H9 (cell line): ENCODE data around the gene RAD21L1. TPM values are rescaled to one million over a fixed set of nuclear protein-coding genes. Genes with fewer than 3 reads are reported as not detected.

Source experiments
- DNase-seq: peaks from one replicate; pipeline ENCODE4 v3.0.0-alpha.2; 2017
- H2AFZ ChIP-seq: one replicate; pipeline ENCODE4 v1.6.1; 2013; ENCODE audit warnings: mild to moderate bottlenecking, low read length, control low read depth, moderate library complexity
- H2AK5ac ChIP-seq: 2 replicates; pipeline ENCODE4 v1.6.1; 2013; ENCODE audit warnings: low read length, control low read depth, mixed read lengths; ENCODE audit not compliant: insufficient read length
- H2BK120ac ChIP-seq: one replicate; pipeline ENCODE4 v1.6.1; 2013; ENCODE audit warnings: low read depth, mild to moderate bottlenecking, low read length, control low read depth, inconsistent platforms; ENCODE audit not compliant: poor library complexity, severe bottlenecking
- H2BK12ac ChIP-seq: 2 replicates; pipeline ENCODE4 v1.6.1; 2013; ENCODE audit warnings: low read length, control low read depth, mixed read lengths, low read depth; ENCODE audit not compliant: insufficient read length
- H2BK15ac ChIP-seq: 2 replicates; pipeline ENCODE4 v1.6.1; 2013; ENCODE audit warnings: low read depth, low read length, control low read depth
- H2BK20ac ChIP-seq: one replicate; pipeline ENCODE4 v1.6.1; 2013; ENCODE audit warnings: low read depth, mild to moderate bottlenecking, low read length, control low read depth, inconsistent platforms; ENCODE audit not compliant: poor library complexity, severe bottlenecking
- H2BK5ac ChIP-seq: 2 replicates; pipeline ENCODE4 v1.6.1; 2013; ENCODE audit warnings: low read length, control low read depth, mixed read lengths; ENCODE audit not compliant: insufficient read length
- H3K14ac ChIP-seq: 2 replicates; pipeline ENCODE4 v1.6.1; 2013; ENCODE audit warnings: low read length, control low read depth; ENCODE audit not compliant: insufficient read depth
- H3K18ac ChIP-seq: 2 replicates; pipeline ENCODE4 v1.6.1; 2013; ENCODE audit warnings: low read depth, mild to moderate bottlenecking, mixed read lengths, low read length, control low read depth; ENCODE audit not compliant: insufficient read length
- H3K23ac ChIP-seq: 2 replicates; pipeline ENCODE4 v1.6.1; 2013; ENCODE audit warnings: low read length, control low read depth, mixed read lengths, low read depth; ENCODE audit not compliant: insufficient read length
- H3K23me2 ChIP-seq: 2 replicates; pipeline ENCODE4 v1.6.1; 2013; ENCODE audit warnings: low read depth, mild to moderate bottlenecking, mixed read lengths, low read length, control low read depth; ENCODE audit not compliant: insufficient read length, poor library complexity, severe bottlenecking
- H3K27ac ChIP-seq: 2 replicates; pipeline ENCODE4 v1.5.1; 2013; ENCODE audit warnings: low read length, control low read depth, mixed read lengths, low read depth; ENCODE audit not compliant: insufficient read length
- H3K27me3 ChIP-seq: 2 replicates; pipeline ENCODE4 v1.6.1; 2013; ENCODE audit warnings: low read length, control low read depth, inconsistent platforms; ENCODE audit not compliant: insufficient read depth
- H3K4ac ChIP-seq: 2 replicates; pipeline ENCODE4 v1.6.1; 2013; ENCODE audit warnings: low read depth, mild to moderate bottlenecking, control low read depth, inconsistent platforms, low read length, moderate library complexity
- H3K4me1 ChIP-seq: 2 replicates; pipeline ENCODE4 v1.6.1; 2013; ENCODE audit warnings: low read length, control low read depth, inconsistent platforms; ENCODE audit not compliant: insufficient read depth
- H3K4me2 ChIP-seq: 2 replicates; pipeline ENCODE4 v1.6.1; 2013; ENCODE audit warnings: low read length, control low read depth, mixed read lengths; ENCODE audit not compliant: insufficient read length, insufficient read depth
- H3K56ac ChIP-seq: 2 replicates; pipeline ENCODE4 v1.6.1; 2013; ENCODE audit warnings: low read depth, mild to moderate bottlenecking, mixed read lengths, low read length, control low read depth; ENCODE audit not compliant: insufficient read length
- H3K79me1 ChIP-seq: 2 replicates; pipeline ENCODE4 v1.6.1; 2013; ENCODE audit warnings: low read depth, mild to moderate bottlenecking, moderate library complexity, low read length, control low read depth, inconsistent platforms; ENCODE audit not compliant: insufficient read depth, poor library complexity, severe bottlenecking
- H3K79me2 ChIP-seq: 2 replicates; pipeline ENCODE4 v1.6.1; 2013; ENCODE audit warnings: low read length, control low read depth, inconsistent platforms; ENCODE audit not compliant: insufficient read depth
- H3K9ac ChIP-seq: 2 replicates; pipeline ENCODE4 v1.6.1; 2013; ENCODE audit warnings: low read length, control low read depth, mixed read lengths; ENCODE audit not compliant: insufficient read length; ENCODE audit errors: extremely low read depth
- H3K9me3 ChIP-seq: one replicate; pipeline ENCODE4 v1.6.1; 2013; ENCODE audit warnings: low read depth, low read length, inconsistent platforms; ENCODE audit not compliant: control insufficient read depth
- H3T11ph ChIP-seq: one replicate; pipeline ENCODE4 v1.6.1; 2013; ENCODE audit warnings: mild to moderate bottlenecking, low read length, control low read depth, inconsistent platforms
- H4K20me1 ChIP-seq: one replicate; pipeline ENCODE4 v1.6.1; 2013; ENCODE audit not compliant: control insufficient read depth, insufficient read length, insufficient read depth
- H4K5ac ChIP-seq: 2 replicates; pipeline ENCODE4 v1.6.1; 2013; ENCODE audit warnings: low read depth, mild to moderate bottlenecking, mixed read lengths, low read length, control low read depth; ENCODE audit not compliant: insufficient read length
- H4K8ac ChIP-seq: replicated peaks from 2 replicates; pipeline ENCODE4 v1.6.1; 2013; ENCODE audit warnings: low read length, control low read depth, mixed read lengths, low read depth; ENCODE audit not compliant: insufficient read length
- H4K91ac ChIP-seq: 2 replicates; pipeline ENCODE4 v1.6.1; 2013; ENCODE audit warnings: low read depth, mild to moderate bottlenecking, moderate library complexity, mixed read lengths, low read length, control low read depth; ENCODE audit not compliant: insufficient read length
- H3K27ac Mint-ChIP-seq, 3 experiments: 2 replicates in 2 of 3; 3 replicates in 1 of 3; pipeline ENCODE4 v1.8.0; 2020 to 2021; ENCODE audit warnings: mixed read lengths in 3 of 3, mild to moderate bottlenecking in 1 of 3, moderate library complexity in 1 of 3
- H3K27me3 Mint-ChIP-seq: 2 replicates; pipeline ENCODE4 v1.8.0; 2021; ENCODE audit warnings: low read depth, mild to moderate bottlenecking, moderate library complexity, mixed read lengths
- H3K36me3 Mint-ChIP-seq, 3 experiments: 2 replicates in 2 of 3; 3 replicates in 1 of 3; pipeline ENCODE4 v1.8.0; 2020 to 2021; ENCODE audit warnings: low read depth in 3 of 3, mixed read lengths in 3 of 3; ENCODE audit not compliant: insufficient read depth in 1 of 3
- H3K4me1 Mint-ChIP-seq, 2 experiments: 2 replicates each; pipeline ENCODE4 v1.8.0; 2020; ENCODE audit warnings: mixed read lengths in 2 of 2
- H3K4me3 Mint-ChIP-seq, 2 experiments: 2 replicates in 1 of 2; 3 replicates in 1 of 2; pipeline ENCODE4 v1.8.0; 2020 to 2021; ENCODE audit warnings: mild to moderate bottlenecking in 2 of 2, mixed read lengths in 2 of 2, moderate library complexity in 1 of 2
- H3K9me3 Mint-ChIP-seq, 2 experiments: 2 replicates in 1 of 2; 3 replicates in 1 of 2; pipeline ENCODE4 v1.8.0; 2020; ENCODE audit warnings: mild to moderate bottlenecking in 2 of 2, mixed read lengths in 2 of 2, moderate library complexity in 1 of 2
- WGBS: extraction: QIAGEN DNeasy Blood & Tissue Kit; methylation state at CpG from one replicate; pipeline ENCODE4 v1.1.7; 2013; ENCODE audit warnings: missing lambda C conversion rate, low lambda C conversion rate, mixed read lengths; ENCODE audit not compliant: insufficient read length; ENCODE audit errors: extremely low coverage; 5-methylcytosine and 5-hydroxymethylcytosine counted together
- total RNA-seq: library from RNA; stranded (reverse); gene quantifications from 2 replicates; pipeline ENCODE4 v1.2.1, GENCODE V29; 2021
- TF ChIP-seq, protein P1 (sequence below): fragments of 200-600 bp; sonication (generic); conservative IDR thresholded peaks from 3 replicates; pipeline ENCODE4 v1.8.0; 2021; ENCODE audit warnings: antibody characterized with exemption, mild to moderate bottlenecking

Gene RAD21L1
- total RNA-seq, 1 experiment from 2014 or later = not detected

DNA sequence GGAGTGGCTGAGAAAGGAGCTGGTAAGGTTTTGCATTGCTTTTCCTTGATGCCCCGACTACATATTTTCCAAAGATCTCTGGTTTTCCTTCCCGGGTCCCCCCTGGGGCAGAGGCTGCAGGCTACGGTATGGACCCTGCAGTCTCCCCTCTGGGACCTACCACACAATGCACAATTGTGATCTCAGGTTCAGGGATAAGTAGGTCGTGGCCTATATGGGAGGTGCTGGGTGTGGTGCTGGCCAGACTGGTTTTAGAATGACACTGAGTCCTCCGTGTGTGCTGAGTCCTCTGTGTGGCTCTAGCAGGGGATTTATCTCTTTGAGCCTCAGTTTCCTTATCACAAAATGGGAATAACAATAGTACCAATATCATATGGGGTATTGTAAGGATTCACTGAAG lies 22.2 kb upstream of the RAD21L1 start:
- Histone ChIP-seq H3K23me2 (no peaks in the 10 kb centered on the region), H3K79me2 (no peaks in the 10 kb centered on the region), H2BK120ac (no peak overlapping the region), H3K23ac (no peak overlapping the region), H2BK12ac (no peak overlapping the region), H3K18ac (no peak overlapping the region), H2AK5ac (no peak overlapping the region), H4K91ac (no peak overlapping the region), H3K27ac (no peak overlapping the region), H4K20me1 (no peaks in the 10 kb centered on the region), H4K8ac (no peak overlapping the region), H2AFZ (no peak overlapping the region), H3K14ac (no peak overlapping the region), H3K9me3 (no peaks in the 10 kb centered on the region), H3K4me1 (no peaks in the 10 kb centered on the region), H4K5ac (no peak overlapping the region), H3K56ac (no peak overlapping the region), H3K27me3 (0 out of 2 replicates have a peak, but pooled peaks cover 3% of the 10 kb centered on the region), H3K79me1 (no peaks in the 10 kb centered on the region), H3K4ac (no peak overlapping the region), H2BK20ac (no peak overlapping the region), H3T11ph (no peak overlapping the region), H2BK5ac (no peak overlapping the region), H3K9ac (no peak overlapping the region), H2BK15ac (no peak overlapping the region), H3K4me2 (no peak overlapping the region)
- no CpG with 5 or more reads among the region's 5 CpGs for WGBS
- Mint-ChIP-seq H3K9me3 (no peaks in the 10 kb centered on the region), H3K36me3 (no peaks in the 10 kb centered on the region), H3K4me1 (no peaks in the 10 kb centered on the region; a peak in 1 of 4 replicates), H3K4me3 (no peak overlapping the region), H3K27ac (peak overlapping the region in 1 of 3 experiments; percentile 89; a peak in 1 of 7 replicates), H3K27me3 (peaks cover 22% of the 10 kb centered on the region)
- TF ChIP-seq, protein P1, sequence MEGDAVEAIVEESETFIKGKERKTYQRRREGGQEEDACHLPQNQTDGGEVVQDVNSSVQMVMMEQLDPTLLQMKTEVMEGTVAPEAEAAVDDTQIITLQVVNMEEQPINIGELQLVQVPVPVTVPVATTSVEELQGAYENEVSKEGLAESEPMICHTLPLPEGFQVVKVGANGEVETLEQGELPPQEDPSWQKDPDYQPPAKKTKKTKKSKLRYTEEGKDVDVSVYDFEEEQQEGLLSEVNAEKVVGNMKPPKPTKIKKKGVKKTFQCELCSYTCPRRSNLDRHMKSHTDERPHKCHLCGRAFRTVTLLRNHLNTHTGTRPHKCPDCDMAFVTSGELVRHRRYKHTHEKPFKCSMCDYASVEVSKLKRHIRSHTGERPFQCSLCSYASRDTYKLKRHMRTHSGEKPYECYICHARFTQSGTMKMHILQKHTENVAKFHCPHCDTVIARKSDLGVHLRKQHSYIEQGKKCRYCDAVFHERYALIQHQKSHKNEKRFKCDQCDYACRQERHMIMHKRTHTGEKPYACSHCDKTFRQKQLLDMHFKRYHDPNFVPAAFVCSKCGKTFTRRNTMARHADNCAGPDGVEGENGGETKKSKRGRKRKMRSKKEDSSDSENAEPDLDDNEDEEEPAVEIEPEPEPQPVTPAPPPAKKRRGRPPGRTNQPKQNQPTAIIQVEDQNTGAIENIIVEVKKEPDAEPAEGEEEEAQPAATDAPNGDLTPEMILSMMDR = no peak
- no peak for DNase-seq
